T-helper 1 cell treated with Interleukin-12 subunit alpha and Interleukin-12 subunit beta and Interleukin-4 antibody, amounts not matched to agents 30 μg/mL and 1 μg/mL, for 36 hours (primary cell): Measurements from ENCODE around the gene MAML2.
A peak's percentile ranks its signal among the peaks of the same experiment; 100 is the strongest.

Source experiments
- H3K27ac Mint-ChIP-seq: one replicate; pipeline ENCODE4 v1.8.0; 2021; ENCODE audit warnings: mild to moderate bottlenecking, mixed read lengths
- H3K27me3 Mint-ChIP-seq: one replicate; pipeline ENCODE4 v1.8.0; 2021; ENCODE audit warnings: low read depth, mixed read lengths
- H3K36me3 Mint-ChIP-seq: one replicate; pipeline ENCODE4 v1.8.0; 2021; ENCODE audit warnings: low read depth, mixed read lengths
- H3K4me1 Mint-ChIP-seq: one replicate; pipeline ENCODE4 v1.8.0; 2021; ENCODE audit warnings: low read depth, mixed read lengths
- H3K4me3 Mint-ChIP-seq: one replicate; pipeline ENCODE4 v1.8.0; 2021; ENCODE audit warnings: mild to moderate bottlenecking, moderate library complexity, mixed read lengths
- H3K9me3 Mint-ChIP-seq: one replicate; pipeline ENCODE4 v1.8.0; 2021; ENCODE audit warnings: mixed read lengths

Gene MAML2

GRCh38 chr11:96228473-96228891 lies 114.5 kb downstream of the MAML2 start:
- peaks cover 10% of the 10 kb centered on the region for H3K36me3 Mint-ChIP-seq
- peaks cover 36% of the 10 kb centered on the region for H3K4me1 Mint-ChIP-seq
- no peaks in the 10 kb centered on the region for H3K9me3 Mint-ChIP-seq
- H3K27ac Mint-ChIP-seq = no peak overlapping the region
- H3K27me3 Mint-ChIP-seq = no peaks in the 10 kb centered on the region
- H3K4me3 Mint-ChIP-seq = no peak overlapping the region

- no peaks in the 10 kb centered on the region for H3K9me3 Mint-ChIP-seq
- H3K27me3 Mint-ChIP-seq = no peaks in the 10 kb centered on the region
- no peak overlapping the region for H3K4me3 Mint-ChIP-seq
- H3K27ac Mint-ChIP-seq = no peak overlapping the region
- peaks cover 10% of the 10 kb centered on the region for H3K36me3 Mint-ChIP-seq
- H3K4me1 Mint-ChIP-seq = peaks cover 39% of the 10 kb centered on the region
Observed at GRCh38 chr11:96227244-96227643, 115.8 kb downstream of the MAML2 start.

GRCh38 chr11:96223083-96223482 lies 119.9 kb downstream of the MAML2 start:
- Mint-ChIP-seq H3K4me3 (no peak overlapping the region), H3K4me1 (peaks cover 38% of the 10 kb centered on the region)

GRCh38 chr11:96222102-96222501 lies 120.9 kb downstream of the MAML2 start:
- H3K4me3 Mint-ChIP-seq = no peak overlapping the region
- H3K9me3 Mint-ChIP-seq = no peaks in the 10 kb centered on the region
- peaks cover 3% of the 10 kb centered on the region for H3K36me3 Mint-ChIP-seq
- peaks cover 36% of the 10 kb centered on the region for H3K4me1 Mint-ChIP-seq
- no peaks in the 10 kb centered on the region for H3K27me3 Mint-ChIP-seq
- no peak overlapping the region for H3K27ac Mint-ChIP-seq

More at GRCh38 chr11:96223083-96223482, 119.9 kb downstream of the MAML2 start:
- Mint-ChIP-seq H3K9me3 (no peaks in the 10 kb centered on the region), H3K36me3 (peaks cover 7% of the 10 kb centered on the region), H3K27ac (no peak overlapping the region), H3K27me3 (no peaks in the 10 kb centered on the region)

GRCh38 chr11:96221244-96222070 lies 121.5 kb downstream of the MAML2 start:
- Mint-ChIP-seq H3K27ac (no peak overlapping the region), H3K9me3 (no peaks in the 10 kb centered on the region), H3K36me3 (peaks cover 3% of the 10 kb centered on the region), H3K27me3 (no peaks in the 10 kb centered on the region), H3K4me1 (peaks cover 40% of the 10 kb centered on the region), H3K4me3 (no peak overlapping the region)

GRCh38 chr11:96219981-96220623 lies 122.9 kb downstream of the MAML2 start:
- Mint-ChIP-seq H3K27me3 (no peaks in the 10 kb centered on the region), H3K27ac (peak overlapping the region; percentile 62), H3K9me3 (no peaks in the 10 kb centered on the region), H3K4me3 (peak overlapping the region; percentile 1), H3K4me1 (peaks cover 52% of the 10 kb centered on the region), H3K36me3 (peaks cover 3% of the 10 kb centered on the region)

- Mint-ChIP-seq H3K36me3 (peaks cover 1% of the 10 kb centered on the region), H3K4me1 (peaks cover 46% of the 10 kb centered on the region), H3K27me3 (no peaks in the 10 kb centered on the region), H3K27ac (no peak overlapping the region), H3K4me3 (no peak overlapping the region), H3K9me3 (no peaks in the 10 kb centered on the region)
Observed at GRCh38 chr11:96218901-96219300, 124.1 kb downstream of the MAML2 start.

GRCh38 chr11:96218006-96218405 lies 125.0 kb downstream of the MAML2 start:
- peaks cover 49% of the 10 kb centered on the region for H3K4me1 Mint-ChIP-seq
- H3K27ac Mint-ChIP-seq = no peak overlapping the region
- no peak overlapping the region for H3K4me3 Mint-ChIP-seq
- H3K27me3 Mint-ChIP-seq = no peaks in the 10 kb centered on the region
- no peaks in the 10 kb centered on the region for H3K9me3 Mint-ChIP-seq
- H3K36me3 Mint-ChIP-seq = peaks cover 1% of the 10 kb centered on the region

GRCh38 chr11:96217206-96217605 lies 125.8 kb downstream of the MAML2 start:
- no peaks in the 10 kb centered on the region for H3K27me3 Mint-ChIP-seq
- H3K36me3 Mint-ChIP-seq = peaks cover 1% of the 10 kb centered on the region
- H3K4me1 Mint-ChIP-seq = peaks cover 55% of the 10 kb centered on the region
- H3K9me3 Mint-ChIP-seq = no peaks in the 10 kb centered on the region
- peak overlapping the region; percentile 60 for H3K27ac Mint-ChIP-seq
- no peak overlapping the region for H3K4me3 Mint-ChIP-seq

GRCh38 chr11:96215826-96216225 lies 127.2 kb downstream of the MAML2 start:
- H3K27me3 Mint-ChIP-seq = no peaks in the 10 kb centered on the region
- H3K9me3 Mint-ChIP-seq = no peaks in the 10 kb centered on the region
- peaks cover 53% of the 10 kb centered on the region for H3K4me1 Mint-ChIP-seq
- H3K36me3 Mint-ChIP-seq = peaks cover 1% of the 10 kb centered on the region
- H3K27ac Mint-ChIP-seq = peak overlapping the region; percentile 94
- peak overlapping the region; percentile 69 for H3K4me3 Mint-ChIP-seq

GRCh38 chr11:96215110-96215782 lies 127.7 kb downstream of the MAML2 start:
- Mint-ChIP-seq H3K27me3 (no peaks in the 10 kb centered on the region), H3K27ac (peak overlapping the region; percentile 94), H3K9me3 (no peaks in the 10 kb centered on the region), H3K36me3 (peaks cover 1% of the 10 kb centered on the region), H3K4me3 (peak overlapping the region; percentile 48), H3K4me1 (peaks cover 51% of the 10 kb centered on the region)

- peak overlapping the region; percentile 94 for H3K27ac Mint-ChIP-seq
- H3K4me1 Mint-ChIP-seq = peaks cover 47% of the 10 kb centered on the region
- H3K4me3 Mint-ChIP-seq = peak overlapping the region; percentile 48
- no peaks in the 10 kb centered on the region for H3K27me3 Mint-ChIP-seq
- H3K9me3 Mint-ChIP-seq = no peaks in the 10 kb centered on the region
- H3K36me3 Mint-ChIP-seq = peaks cover 1% of the 10 kb centered on the region
Observed at GRCh38 chr11:96214777-96215109, 128.3 kb downstream of the MAML2 start.

GRCh38 chr11:96213500-96213899 lies 129.5 kb downstream of the MAML2 start:
- H3K36me3 Mint-ChIP-seq = peaks cover 1% of the 10 kb centered on the region
- H3K4me1 Mint-ChIP-seq = peaks cover 57% of the 10 kb centered on the region
- no peak overlapping the region for H3K27ac Mint-ChIP-seq
- H3K9me3 Mint-ChIP-seq = no peaks in the 10 kb centered on the region
- no peaks in the 10 kb centered on the region for H3K27me3 Mint-ChIP-seq
- no peak overlapping the region for H3K4me3 Mint-ChIP-seq

- H3K27me3 Mint-ChIP-seq = no peaks in the 10 kb centered on the region
- peak overlapping the region; percentile 77 for H3K27ac Mint-ChIP-seq
- H3K4me3 Mint-ChIP-seq = peak overlapping the region; percentile 31
- H3K4me1 Mint-ChIP-seq = peaks cover 69% of the 10 kb centered on the region
- H3K9me3 Mint-ChIP-seq = no peaks in the 10 kb centered on the region
- H3K36me3 Mint-ChIP-seq = peaks cover 1% of the 10 kb centered on the region
Observed at GRCh38 chr11:96211436-96211835, 131.6 kb downstream of the MAML2 start.
